ENCODE measurements around the gene MAP3K10.

MAP3K10 gene

GRCh38 chr19:40193587-40193849 lies 2.3 kb downstream of the MAP3K10 start:
- no peak for DNase-seq (ENCODE audit: low read depth, low spot score)
- no peak overlapping the region for H3K4me3 ChIP-seq (ENCODE audit: low read depth, low read length)
- in situ Hi-C loops (cut with HindIII; ENCODE audit: low sequenced_read_pairs), result no loop called here
- TF ChIP-seq, protein P1, sequence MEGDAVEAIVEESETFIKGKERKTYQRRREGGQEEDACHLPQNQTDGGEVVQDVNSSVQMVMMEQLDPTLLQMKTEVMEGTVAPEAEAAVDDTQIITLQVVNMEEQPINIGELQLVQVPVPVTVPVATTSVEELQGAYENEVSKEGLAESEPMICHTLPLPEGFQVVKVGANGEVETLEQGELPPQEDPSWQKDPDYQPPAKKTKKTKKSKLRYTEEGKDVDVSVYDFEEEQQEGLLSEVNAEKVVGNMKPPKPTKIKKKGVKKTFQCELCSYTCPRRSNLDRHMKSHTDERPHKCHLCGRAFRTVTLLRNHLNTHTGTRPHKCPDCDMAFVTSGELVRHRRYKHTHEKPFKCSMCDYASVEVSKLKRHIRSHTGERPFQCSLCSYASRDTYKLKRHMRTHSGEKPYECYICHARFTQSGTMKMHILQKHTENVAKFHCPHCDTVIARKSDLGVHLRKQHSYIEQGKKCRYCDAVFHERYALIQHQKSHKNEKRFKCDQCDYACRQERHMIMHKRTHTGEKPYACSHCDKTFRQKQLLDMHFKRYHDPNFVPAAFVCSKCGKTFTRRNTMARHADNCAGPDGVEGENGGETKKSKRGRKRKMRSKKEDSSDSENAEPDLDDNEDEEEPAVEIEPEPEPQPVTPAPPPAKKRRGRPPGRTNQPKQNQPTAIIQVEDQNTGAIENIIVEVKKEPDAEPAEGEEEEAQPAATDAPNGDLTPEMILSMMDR (IDR thresholded peaks at IDR 0.05; ENCODE audit: low read depth, low read length), result no peak

- no peak overlapping the region for H3K4me3 ChIP-seq (ENCODE audit: low read depth, low read length)
- TF ChIP-seq, protein P1 (IDR thresholded peaks at IDR 0.05; ENCODE audit: low read depth, low read length), result no peak
- DNase-seq (ENCODE audit: low read depth, low spot score), result no peak
- in situ Hi-C loops (cut with HindIII; ENCODE audit: low sequenced_read_pairs), result no loop called here
Observed at GRCh38 chr19:40198272-40198990, 7.2 kb downstream of the MAP3K10 start.

GRCh38 chr19:40200341-40201099 lies 9.3 kb downstream of the MAP3K10 start:
- H3K4me3 ChIP-seq (ENCODE audit: low read depth, low read length), result no peak overlapping the region
- DNase-seq (ENCODE audit: low read depth, low spot score), result no peak
- in situ Hi-C loops (cut with HindIII; ENCODE audit: low sequenced_read_pairs), result no loop called here
- TF ChIP-seq, protein P1 (IDR thresholded peaks at IDR 0.05; ENCODE audit: low read depth, low read length), result no peak

- in situ Hi-C loops (cut with HindIII; ENCODE audit: low sequenced_read_pairs), result no loop called here
- TF ChIP-seq, protein P1 (IDR thresholded peaks at IDR 0.05; ENCODE audit: low read depth, low read length), result no peak
- H3K4me3 ChIP-seq (ENCODE audit: low read depth, low read length), result no peak overlapping the region
- DNase-seq (ENCODE audit: low read depth, low spot score), result no peak
Observed at GRCh38 chr19:40204381-40204780, 13.2 kb downstream of the MAP3K10 start.

DNA sequence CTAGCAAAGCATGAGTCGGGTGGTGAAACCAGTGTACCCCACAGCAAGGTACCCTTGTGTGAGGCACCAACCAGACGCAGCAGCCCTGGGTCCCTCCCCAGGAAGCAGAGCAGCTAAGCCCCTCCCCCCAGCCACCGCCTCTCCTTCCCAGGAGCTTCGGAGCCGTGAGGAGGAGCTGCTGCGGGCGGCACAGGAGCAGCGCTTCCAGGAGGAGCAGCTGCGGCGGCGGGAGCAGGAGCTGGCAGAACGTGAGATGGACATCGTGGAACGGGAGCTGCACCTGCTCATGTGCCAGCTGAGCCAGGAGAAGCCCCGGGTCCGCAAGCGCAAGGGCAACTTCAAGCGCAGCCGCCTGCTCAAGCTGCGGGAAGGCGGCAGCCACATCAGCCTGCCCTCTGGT lies 14.5 kb downstream of the MAP3K10 start:
- DNase-seq (ENCODE audit: low read depth, low spot score), result no peak
- in situ Hi-C loops (cut with HindIII; ENCODE audit: low sequenced_read_pairs), result no loop called here
- no peak overlapping the region for H3K4me3 ChIP-seq (ENCODE audit: low read depth, low read length)
- TF ChIP-seq, protein P1 (IDR thresholded peaks at IDR 0.05; ENCODE audit: low read depth, low read length), result no peak

GRCh38 chr19:40208602-40209001 lies 17.4 kb downstream of the MAP3K10 start:
- in situ Hi-C loops (cut with HindIII; ENCODE audit: low sequenced_read_pairs), result no loop called here

More at GRCh38 chr19:40208602-40209001, 17.4 kb downstream of the MAP3K10 start:
- DNase-seq (ENCODE audit: low read depth, low spot score), result no peak
- TF ChIP-seq, protein P1 (IDR thresholded peaks at IDR 0.05; ENCODE audit: low read depth, low read length), result no peak
- H3K4me3 ChIP-seq (ENCODE audit: low read depth, low read length), result no peak overlapping the region

Measured in astrocyte of the spinal cord (primary cell).